Neural progenitor cell (in vitro differentiated cells): Measurements from ENCODE around the gene TMEM214. TPM values are rescaled to one million over a fixed set of nuclear protein-coding genes. Genes with fewer than 3 reads are reported as not detected.

Experiments used
- DNase-seq: peaks from one replicate; pipeline ENCODE4 v3.0.0-alpha.2; 2016; ENCODE audit warnings: low spot score
- H2AFZ ChIP-seq: fragments of 200-600 bp; sonication (generic); replicated peaks from 2 replicates; pipeline ENCODE4 v1.6.1; 2016; ENCODE audit warnings: antibody characterized with exemption
- H3F3A ChIP-seq: fragments of 200-600 bp; sonication (generic); 2 replicates; pipeline ENCODE4 v1.6.1; 2016; ENCODE audit warnings: antibody characterized with exemption, low read depth
- H3K27ac ChIP-seq: fragments of 200-600 bp; sonication (generic); 2 replicates; pipeline ENCODE4 v1.5.1; 2016; ENCODE audit warnings: mild to moderate bottlenecking
- H3K27me3 ChIP-seq: fragments of 200-600 bp; sonication (generic); 2 replicates; pipeline ENCODE4 v1.6.1; 2016; ENCODE audit warnings: mild to moderate bottlenecking, moderate library complexity
- H3K36me3 ChIP-seq: fragments of 200-600 bp; sonication (generic); 2 replicates; pipeline ENCODE4 v1.5.1; 2016
- H3K4me1 ChIP-seq: fragments of 200-600 bp; sonication (generic); 2 replicates; pipeline ENCODE4 v1.6.1; 2016; ENCODE audit warnings: mixed run types
- H3K4me2 ChIP-seq: fragments of 200-600 bp; sonication (generic); 2 replicates; pipeline ENCODE4 v1.6.1; 2016
- H3K4me3 ChIP-seq: fragments of 200-600 bp; sonication (generic); 2 replicates; pipeline ENCODE4 v1.5.1; 2016
- H3K79me2 ChIP-seq: fragments of 200-600 bp; sonication (generic); 2 replicates; pipeline ENCODE4 v1.6.1; 2016; ENCODE audit warnings: low read depth
- H3K9ac ChIP-seq: fragments of 200-600 bp; sonication (generic); 2 replicates; pipeline ENCODE4 v1.6.1; 2016
- H3K9me3 ChIP-seq: fragments of 200-600 bp; sonication (generic); 2 replicates; pipeline ENCODE4 v1.5.1; 2016; ENCODE audit warnings: low read depth
- H4K20me1 ChIP-seq: fragments of 200-600 bp; sonication (generic); 2 replicates; pipeline ENCODE4 v1.6.1; 2016; ENCODE audit warnings: low read depth
- H3K27ac Mint-ChIP-seq: 3 replicates; pipeline ENCODE4 v1.8.0; 2021; ENCODE audit warnings: mixed read lengths
- H3K27me3 Mint-ChIP-seq: 2 replicates; pipeline ENCODE4 v1.8.0; 2022; ENCODE audit warnings: low read depth, mild to moderate bottlenecking, inconsistent platforms, moderate library complexity, mixed read lengths; ENCODE audit not compliant: insufficient read depth
- H3K36me3 Mint-ChIP-seq: 3 replicates; pipeline ENCODE4 v1.8.0; 2021; ENCODE audit warnings: mixed read lengths
- H3K4me1 Mint-ChIP-seq: 3 replicates; pipeline ENCODE4 v1.8.0; 2021; ENCODE audit warnings: mixed read lengths
- H3K4me3 Mint-ChIP-seq: 3 replicates; pipeline ENCODE4 v1.8.0; 2021; ENCODE audit warnings: mild to moderate bottlenecking, moderate library complexity, mixed read lengths
- H3K9me3 Mint-ChIP-seq: 3 replicates; pipeline ENCODE4 v1.8.0; 2020; ENCODE audit warnings: mixed read lengths
- EZH2 ChIP-seq: fragments of 200-600 bp; sonication (generic); IDR thresholded peaks from 2 replicates; pipeline ENCODE4 v1.6.1; 2017; ENCODE audit warnings: antibody characterized with exemption, mild to moderate bottlenecking, moderate library complexity
- EZH2phosphoT487 ChIP-seq: fragments of 200-600 bp; sonication (generic); IDR thresholded peaks from 2 replicates; pipeline ENCODE4 v1.6.1; 2017; ENCODE audit warnings: antibody characterized with exemption
- total RNA-seq: library from RNA; depleted of rRNA; stranded (reverse); fragments of >200 nt; gene quantifications from 2 replicates; pipeline ENCODE4 v1.2.3, GENCODE V29; 2015; ENCODE audit warnings: low replicate concordance
- TF ChIP-seq, protein P1 (sequence below): fragments of 200-600 bp; sonication (generic); IDR thresholded peaks from 2 replicates; pipeline ENCODE4 v1.5.1; 2017; ENCODE audit warnings: antibody characterized with exemption, mild to moderate bottlenecking

TMEM214 gene
- total RNA-seq, 1 donor from 2014 or later: 18.1 TPM

DNA sequence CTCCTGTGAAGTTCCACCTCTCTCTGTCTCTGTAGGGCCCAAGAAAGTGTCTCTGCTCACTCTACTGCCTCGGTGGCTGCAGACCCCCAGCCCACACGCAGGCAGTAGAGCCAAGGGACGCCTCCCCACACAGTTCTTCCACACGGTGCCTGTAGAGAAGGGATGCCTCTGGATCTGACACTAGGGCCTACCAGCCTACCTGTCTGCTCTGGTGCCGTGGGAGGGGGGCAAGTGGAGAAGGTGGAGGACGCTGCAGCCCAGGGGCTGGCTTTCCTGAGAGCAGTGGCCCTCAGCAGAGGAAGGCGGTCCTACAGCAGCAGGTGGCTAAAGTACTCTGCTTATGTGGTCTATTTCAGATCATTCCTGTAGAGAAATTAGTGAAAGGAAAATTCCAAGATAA is 9.0 kb upstream of the TMEM214 start:
- H3K9me3 Mint-ChIP-seq: no peaks in the 10 kb centered on the region
- peaks cover 4% of the 10 kb centered on the region for H3K27me3 Mint-ChIP-seq
- no peaks in the 10 kb centered on the region for H3K4me1 ChIP-seq
- H3K9me3 ChIP-seq: no peaks in the 10 kb centered on the region
- no peak overlapping the region for H3K9ac ChIP-seq
- no peak overlapping the region for H3K27ac Mint-ChIP-seq
- H4K20me1 ChIP-seq: peaks cover 57% of the 10 kb centered on the region
- TF ChIP-seq EZH2phosphoT487 (no peak), EZH2 (no peak)
- TF ChIP-seq, protein P1, sequence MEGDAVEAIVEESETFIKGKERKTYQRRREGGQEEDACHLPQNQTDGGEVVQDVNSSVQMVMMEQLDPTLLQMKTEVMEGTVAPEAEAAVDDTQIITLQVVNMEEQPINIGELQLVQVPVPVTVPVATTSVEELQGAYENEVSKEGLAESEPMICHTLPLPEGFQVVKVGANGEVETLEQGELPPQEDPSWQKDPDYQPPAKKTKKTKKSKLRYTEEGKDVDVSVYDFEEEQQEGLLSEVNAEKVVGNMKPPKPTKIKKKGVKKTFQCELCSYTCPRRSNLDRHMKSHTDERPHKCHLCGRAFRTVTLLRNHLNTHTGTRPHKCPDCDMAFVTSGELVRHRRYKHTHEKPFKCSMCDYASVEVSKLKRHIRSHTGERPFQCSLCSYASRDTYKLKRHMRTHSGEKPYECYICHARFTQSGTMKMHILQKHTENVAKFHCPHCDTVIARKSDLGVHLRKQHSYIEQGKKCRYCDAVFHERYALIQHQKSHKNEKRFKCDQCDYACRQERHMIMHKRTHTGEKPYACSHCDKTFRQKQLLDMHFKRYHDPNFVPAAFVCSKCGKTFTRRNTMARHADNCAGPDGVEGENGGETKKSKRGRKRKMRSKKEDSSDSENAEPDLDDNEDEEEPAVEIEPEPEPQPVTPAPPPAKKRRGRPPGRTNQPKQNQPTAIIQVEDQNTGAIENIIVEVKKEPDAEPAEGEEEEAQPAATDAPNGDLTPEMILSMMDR: no peak
- H2AFZ ChIP-seq: no peak overlapping the region
- no peak overlapping the region for H3K4me3 ChIP-seq
- no peak overlapping the region for H3K4me3 Mint-ChIP-seq
- H3F3A ChIP-seq: no peaks in the 10 kb centered on the region
- H3K36me3 ChIP-seq: no peaks in the 10 kb centered on the region
- peaks cover 22% of the 10 kb centered on the region for H3K4me1 Mint-ChIP-seq
- DNase-seq: no peak
- H3K4me2 ChIP-seq: no peak overlapping the region
- no peaks in the 10 kb centered on the region for H3K27me3 ChIP-seq
- no peaks in the 10 kb centered on the region for H3K79me2 ChIP-seq
- peaks cover 14% of the 10 kb centered on the region for H3K36me3 Mint-ChIP-seq
- H3K27ac ChIP-seq: no peak overlapping the region

DNA sequence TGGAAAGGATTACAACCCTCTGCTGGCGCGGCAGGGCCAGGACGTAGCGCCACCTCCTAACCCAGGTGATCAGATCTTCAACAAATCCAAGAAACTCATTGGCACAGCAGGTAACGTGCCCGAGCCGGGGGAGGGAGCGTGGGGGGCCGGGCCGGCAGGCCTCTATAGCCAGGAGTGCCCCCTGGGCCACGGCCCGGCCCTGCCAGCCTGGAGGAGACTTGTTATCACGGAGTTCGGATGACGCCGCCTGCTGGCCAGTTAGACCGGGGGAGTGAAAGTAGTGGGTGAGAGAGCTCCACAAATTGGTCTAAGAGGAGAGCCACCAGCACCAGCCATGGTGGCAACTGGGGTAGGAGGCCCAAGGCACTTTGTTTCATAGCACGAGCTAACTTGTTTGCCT is 8.6 kb upstream of the TMEM214 start:
- peaks cover 57% of the 10 kb centered on the region for H4K20me1 ChIP-seq
- H3K4me1 Mint-ChIP-seq: peaks cover 22% of the 10 kb centered on the region
- H3K9ac ChIP-seq: no peak overlapping the region

DNA sequence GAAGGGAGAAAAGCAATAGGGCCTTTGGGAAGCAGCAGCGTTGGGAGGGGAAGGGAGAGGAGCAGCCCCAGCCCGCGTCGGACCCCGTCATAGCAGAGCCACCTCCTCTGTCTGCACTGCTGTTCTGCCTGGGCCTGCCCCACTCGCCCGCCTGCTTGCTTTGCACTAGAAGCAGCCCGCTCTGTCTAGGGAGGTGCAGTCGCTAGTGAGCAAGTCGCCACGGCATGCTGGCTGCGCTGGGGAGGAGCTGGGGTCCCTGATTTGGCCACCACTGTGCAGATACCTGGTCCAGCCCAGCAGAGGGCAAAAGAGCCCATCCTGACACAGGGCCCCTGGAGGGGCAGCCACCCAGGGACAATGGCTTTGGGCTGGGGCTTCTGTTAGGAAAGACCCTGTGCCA is 8.0 kb upstream of the TMEM214 start:
- H3K4me1 Mint-ChIP-seq: peaks cover 21% of the 10 kb centered on the region
- Histone ChIP-seq H3K27ac (peak overlapping the region; percentile 1), H3K4me3 (no peak overlapping the region), H3K27me3 (no peaks in the 10 kb centered on the region), H3K79me2 (no peaks in the 10 kb centered on the region), H3F3A (no peaks in the 10 kb centered on the region), H3K9me3 (no peaks in the 10 kb centered on the region), H3K36me3 (no peaks in the 10 kb centered on the region), H3K4me2 (no peak overlapping the region), H2AFZ (no peak overlapping the region), H3K4me1 (no peaks in the 10 kb centered on the region), H3K9ac (no peak overlapping the region), H4K20me1 (peaks cover 58% of the 10 kb centered on the region)
- no peak overlapping the region for H3K4me3 Mint-ChIP-seq
- peaks cover 21% of the 10 kb centered on the region for H3K36me3 Mint-ChIP-seq
- H3K27me3 Mint-ChIP-seq: peaks cover 2% of the 10 kb centered on the region
- H3K9me3 Mint-ChIP-seq: no peaks in the 10 kb centered on the region
- DNase-seq: peak; percentile 40
- TF ChIP-seq, protein P1: peak; percentile 21
- TF ChIP-seq EZH2: no peak
- H3K27ac Mint-ChIP-seq: no peak overlapping the region

More for the DNA sequence above, 8.6 kb upstream of the TMEM214 start:
- Histone ChIP-seq H2AFZ (no peak overlapping the region), H3F3A (no peaks in the 10 kb centered on the region), H3K36me3 (no peaks in the 10 kb centered on the region), H3K79me2 (no peaks in the 10 kb centered on the region), H3K4me2 (no peak overlapping the region), H3K27ac (no peak overlapping the region), H3K27me3 (no peaks in the 10 kb centered on the region), H3K9me3 (no peaks in the 10 kb centered on the region), H3K4me3 (no peak overlapping the region), H3K4me1 (no peaks in the 10 kb centered on the region)
- H3K9me3 Mint-ChIP-seq: no peaks in the 10 kb centered on the region
- no peak overlapping the region for H3K4me3 Mint-ChIP-seq
- H3K27ac Mint-ChIP-seq: no peak overlapping the region
- H3K27me3 Mint-ChIP-seq: peaks cover 4% of the 10 kb centered on the region
- peak; percentile 79 for DNase-seq
- TF ChIP-seq EZH2phosphoT487 (no peak), EZH2 (no peak)
- TF ChIP-seq, protein P1: peak; percentile 56
- H3K36me3 Mint-ChIP-seq: peaks cover 15% of the 10 kb centered on the region
